Progenitor cell of endocrine pancreas (in vitro differentiated cells): ENCODE measurements around the gene DGKZ. TPM values are rescaled to one million over a fixed set of nuclear protein-coding genes. Genes with fewer than 3 reads are reported as not detected.
A peak's percentile ranks its signal among the peaks of the same experiment; 100 is the strongest.

Source experiments
- DNase-seq: peaks from one replicate; pipeline ENCODE4 v3.0.0; 2021; ENCODE audit warnings: low spot score; ENCODE audit not compliant: unreplicated experiment
- H3K27ac Mint-ChIP-seq: 2 replicates; pipeline ENCODE4 v1.8.0; 2021; ENCODE audit warnings: mild to moderate bottlenecking, moderate library complexity, mixed read lengths
- H3K27me3 Mint-ChIP-seq: 2 replicates; pipeline ENCODE4 v1.8.0; 2021; ENCODE audit warnings: mixed read lengths
- H3K36me3 Mint-ChIP-seq: 2 replicates; pipeline ENCODE4 v1.8.0; 2022; ENCODE audit warnings: mixed read lengths; ENCODE audit not compliant: insufficient read depth
- H3K4me1 Mint-ChIP-seq: 2 replicates; pipeline ENCODE4 v1.8.0; 2021; ENCODE audit warnings: low read depth, mixed read lengths
- H3K4me3 Mint-ChIP-seq: 2 replicates; pipeline ENCODE4 v1.8.0; 2021; ENCODE audit warnings: low read depth, mild to moderate bottlenecking, moderate library complexity, mixed read lengths
- H3K9me3 Mint-ChIP-seq: 2 replicates; pipeline ENCODE4 v1.8.0; 2021; ENCODE audit warnings: low read depth, mixed read lengths
- CTCF ChIP-seq: fragments of 200-600 bp; sonication (generic); IDR thresholded peaks from one replicate; pipeline ENCODE4 v1.5.0; 2021; ENCODE audit warnings: antibody characterized with exemption, mild to moderate bottlenecking; ENCODE audit not compliant: unreplicated experiment
- total RNA-seq: library from RNA; stranded (reverse); gene quantifications from 2 replicates; pipeline ENCODE4 v1.2.1, GENCODE V29; 2021

The DGKZ gene
- total RNA-seq, 1 donor from 2014 or later: 58.3 TPM

GRCh38 chr11:46381819-46382645 lies 34.8 kb downstream of the DGKZ start:
- no peak for TF ChIP-seq CTCF
- H3K4me1 Mint-ChIP-seq: peaks cover 12% of the 10 kb centered on the region
- no peaks in the 10 kb centered on the region for H3K9me3 Mint-ChIP-seq
- H3K27me3 Mint-ChIP-seq: peaks cover 14% of the 10 kb centered on the region
- peaks cover 9% of the 10 kb centered on the region for H3K36me3 Mint-ChIP-seq
- DNase-seq: no peak
- H3K4me3 Mint-ChIP-seq: peak overlapping the region; percentile 92
- peak overlapping the region; percentile 95 for H3K27ac Mint-ChIP-seq

GRCh38 chr11:46382646-46383403 lies 35.6 kb downstream of the DGKZ start:
- peak overlapping the region; percentile 92 for H3K4me3 Mint-ChIP-seq
- peaks cover 5% of the 10 kb centered on the region for H3K36me3 Mint-ChIP-seq
- DNase-seq: no peak
- H3K27ac Mint-ChIP-seq: peak overlapping the region; percentile 37
- H3K4me1 Mint-ChIP-seq: peaks cover 12% of the 10 kb centered on the region
- no peaks in the 10 kb centered on the region for H3K9me3 Mint-ChIP-seq
- TF ChIP-seq CTCF: peak; percentile 70
- peaks cover 19% of the 10 kb centered on the region for H3K27me3 Mint-ChIP-seq

GRCh38 chr11:46383404-46383758 lies 36.1 kb downstream of the DGKZ start:
- Mint-ChIP-seq H3K4me3 (peak overlapping the region; percentile 92), H3K9me3 (no peaks in the 10 kb centered on the region), H3K27me3 (peaks cover 24% of the 10 kb centered on the region), H3K36me3 (peaks cover 4% of the 10 kb centered on the region), H3K27ac (no peak overlapping the region), H3K4me1 (peaks cover 17% of the 10 kb centered on the region)
- no peak for DNase-seq
- TF ChIP-seq CTCF: no peak

- H3K4me1 Mint-ChIP-seq: peaks cover 19% of the 10 kb centered on the region
- no peaks in the 10 kb centered on the region for H3K9me3 Mint-ChIP-seq
- TF ChIP-seq CTCF: no peak
- peak overlapping the region; percentile 92 for H3K4me3 Mint-ChIP-seq
- H3K27me3 Mint-ChIP-seq: peaks cover 32% of the 10 kb centered on the region
- no peak overlapping the region for H3K27ac Mint-ChIP-seq
- peaks cover 4% of the 10 kb centered on the region for H3K36me3 Mint-ChIP-seq
- DNase-seq: no peak
These were observed 36.9 kb downstream of the DGKZ start for GRCh38 chr11:46383974-46384701.
